ENCODE results near the gene TNNT3.

DNA sequence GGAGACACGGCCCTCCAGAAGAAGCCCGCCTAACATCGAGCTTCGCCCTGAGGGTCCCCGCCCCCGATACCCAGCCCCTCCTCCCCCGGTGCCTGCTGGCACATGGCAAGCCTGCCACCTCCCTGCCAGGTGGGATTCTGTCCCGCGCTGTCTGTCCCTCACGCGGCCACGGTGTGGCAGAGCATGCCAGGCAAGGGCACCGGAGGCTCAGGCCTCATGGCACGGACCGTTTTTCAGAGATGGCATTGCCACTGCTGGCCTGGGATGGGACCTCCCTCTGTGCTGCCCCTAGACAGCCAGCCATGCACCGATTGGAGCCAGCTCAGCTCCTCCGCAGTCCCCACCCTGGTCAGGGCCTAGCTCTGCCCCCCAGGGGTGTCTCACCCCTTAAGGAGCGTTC lies 47.0 kb downstream of the TNNT3 start:
- TF ChIP-seq, protein P1, sequence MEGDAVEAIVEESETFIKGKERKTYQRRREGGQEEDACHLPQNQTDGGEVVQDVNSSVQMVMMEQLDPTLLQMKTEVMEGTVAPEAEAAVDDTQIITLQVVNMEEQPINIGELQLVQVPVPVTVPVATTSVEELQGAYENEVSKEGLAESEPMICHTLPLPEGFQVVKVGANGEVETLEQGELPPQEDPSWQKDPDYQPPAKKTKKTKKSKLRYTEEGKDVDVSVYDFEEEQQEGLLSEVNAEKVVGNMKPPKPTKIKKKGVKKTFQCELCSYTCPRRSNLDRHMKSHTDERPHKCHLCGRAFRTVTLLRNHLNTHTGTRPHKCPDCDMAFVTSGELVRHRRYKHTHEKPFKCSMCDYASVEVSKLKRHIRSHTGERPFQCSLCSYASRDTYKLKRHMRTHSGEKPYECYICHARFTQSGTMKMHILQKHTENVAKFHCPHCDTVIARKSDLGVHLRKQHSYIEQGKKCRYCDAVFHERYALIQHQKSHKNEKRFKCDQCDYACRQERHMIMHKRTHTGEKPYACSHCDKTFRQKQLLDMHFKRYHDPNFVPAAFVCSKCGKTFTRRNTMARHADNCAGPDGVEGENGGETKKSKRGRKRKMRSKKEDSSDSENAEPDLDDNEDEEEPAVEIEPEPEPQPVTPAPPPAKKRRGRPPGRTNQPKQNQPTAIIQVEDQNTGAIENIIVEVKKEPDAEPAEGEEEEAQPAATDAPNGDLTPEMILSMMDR (IDR thresholded peaks at IDR 0.05): no peak
- TF ChIP-seq POLR2A (IDR thresholded peaks at IDR 0.05): no peak
- no peak for TF ChIP-seq POLR2AphosphoS5 (IDR thresholded peaks at IDR 0.05)

All from prostate gland (tissue), 2 donors.